RCC 7860 (cell line): Measurements from ENCODE around the gene CRYGB.

Experiments used
- DNase-seq: peaks from one replicate; pipeline ENCODE4 v3.0.0-alpha.2; 2015; ENCODE audit warnings: low spot score
- FAIRE-seq: peaks from 2 replicates; lab custom pipeline; 2012; peaks lifted over from hg19 to GRCh38; lab: Jason Lieb, UNC

CRYGB gene, protein sequence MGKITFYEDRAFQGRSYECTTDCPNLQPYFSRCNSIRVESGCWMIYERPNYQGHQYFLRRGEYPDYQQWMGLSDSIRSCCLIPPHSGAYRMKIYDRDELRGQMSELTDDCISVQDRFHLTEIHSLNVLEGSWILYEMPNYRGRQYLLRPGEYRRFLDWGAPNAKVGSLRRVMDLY

DNA sequence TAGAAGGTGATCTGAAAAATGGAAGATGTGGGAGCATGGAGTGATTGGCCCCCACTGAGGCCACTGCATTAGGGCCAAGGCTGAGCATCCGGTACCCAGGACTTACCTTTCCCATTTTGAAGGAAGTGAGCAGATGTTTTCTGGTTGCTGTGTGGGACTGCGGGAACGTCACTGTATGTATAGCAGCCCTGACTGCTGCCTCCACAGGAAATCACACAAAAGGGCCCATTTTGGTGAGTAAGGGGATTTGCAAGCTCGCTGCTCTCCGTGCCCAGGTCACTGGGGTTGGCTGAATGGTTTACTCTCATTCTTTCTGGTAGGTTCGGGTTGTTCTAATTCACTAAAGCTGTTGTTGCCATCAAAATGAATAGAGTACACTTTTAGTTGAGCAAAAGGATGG is at the start of gene CRYGB:
TSS of gene CRYGB (minus strand) at position 153 of the 400 bp plus-strand sequence. CDS start at position 115, 38 bp downstream.
- DNase-seq (no peak), FAIRE-seq (no peak)

DNA sequence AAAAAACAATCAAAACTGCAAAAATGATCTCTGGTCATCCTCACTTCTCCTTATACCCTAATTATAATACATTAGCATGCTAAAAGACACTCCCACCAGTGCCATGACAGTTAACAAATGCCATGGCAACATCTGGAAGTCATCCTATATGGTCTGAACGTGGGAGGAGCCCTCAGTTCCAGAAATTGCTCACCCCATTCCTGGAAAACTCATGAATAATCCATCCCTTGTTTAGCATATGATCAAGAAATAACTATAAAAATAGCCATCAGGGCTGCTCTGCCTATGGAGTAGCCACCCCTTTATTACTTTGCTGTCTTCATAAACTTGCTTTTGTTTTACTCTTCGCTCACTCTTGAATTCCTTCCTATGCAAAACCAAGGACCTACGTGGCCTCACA is 49.6 kb upstream of the CRYGB start:
- FAIRE-seq (no peak), DNase-seq (no peak)

DNA sequence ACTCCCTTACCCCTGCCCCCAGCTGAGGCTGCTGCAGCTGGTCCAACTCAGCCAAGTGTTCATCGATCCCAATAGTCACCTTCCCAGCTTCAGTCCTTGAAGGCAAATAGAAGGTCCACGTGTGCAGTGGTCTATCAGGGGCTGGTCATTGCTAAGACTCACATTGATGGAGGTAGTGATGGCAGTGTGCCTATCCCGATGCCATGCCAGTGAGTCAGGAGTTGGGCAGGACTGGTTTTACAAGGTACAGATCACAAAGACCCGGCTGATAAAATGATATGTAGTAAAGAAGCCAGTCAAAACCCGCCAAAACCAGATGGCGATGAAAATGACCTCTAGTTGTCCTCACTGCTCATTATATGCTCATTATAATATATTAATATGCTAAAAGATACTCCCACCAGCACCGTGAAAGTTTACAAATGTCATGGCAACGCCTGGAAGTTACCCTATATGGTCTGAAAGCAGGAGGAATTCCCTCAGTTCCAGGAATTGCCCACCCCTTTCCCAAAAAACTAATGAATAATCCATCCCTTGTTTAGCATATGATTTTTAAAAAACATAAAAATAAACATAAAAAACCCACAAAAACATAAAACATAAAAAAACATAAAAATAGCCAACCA is 46.8 kb upstream of the CRYGB start:
- FAIRE-seq (no peak), DNase-seq (no peak)

DNA sequence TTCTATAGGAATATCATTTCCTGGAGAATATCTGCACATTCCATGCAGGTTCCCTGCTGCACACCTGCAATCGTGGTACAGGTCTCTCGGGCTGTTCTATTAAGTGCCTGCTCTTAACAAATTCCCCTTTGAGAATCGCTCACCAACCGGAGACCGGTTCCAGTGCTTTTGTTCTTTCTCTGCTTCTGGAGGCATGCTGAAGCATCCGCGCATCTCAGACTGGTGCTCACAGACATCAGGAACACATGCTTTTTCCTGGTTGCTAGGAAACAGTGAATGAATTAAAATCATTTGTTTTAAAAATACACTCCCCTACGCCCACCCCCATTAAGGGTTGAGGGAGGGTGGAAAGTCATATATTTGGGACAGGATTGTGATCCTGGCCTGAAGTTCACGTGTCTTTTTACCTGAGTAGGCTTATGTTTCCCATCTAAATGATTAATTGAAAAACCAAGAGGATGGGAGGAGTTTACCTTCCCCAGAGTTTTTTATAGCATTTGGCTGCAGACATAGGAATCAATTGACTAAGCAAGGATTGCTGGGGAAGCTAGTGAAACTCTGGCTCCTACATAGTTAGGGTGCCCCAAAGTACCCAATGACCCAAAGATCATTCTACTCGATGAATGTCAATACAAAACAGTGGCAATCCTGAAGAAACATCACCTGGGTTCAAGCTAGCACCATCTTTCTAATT is 44.0 kb upstream of the CRYGB start, which contains the start of gene C2orf80:
TSS of gene C2orf80 (minus strand) at position 221 of the 694 bp plus-strand sequence. CDS start 3,044 bp downstream, outside the sequence.
- FAIRE-seq (no peak), DNase-seq (no peak)

DNA sequence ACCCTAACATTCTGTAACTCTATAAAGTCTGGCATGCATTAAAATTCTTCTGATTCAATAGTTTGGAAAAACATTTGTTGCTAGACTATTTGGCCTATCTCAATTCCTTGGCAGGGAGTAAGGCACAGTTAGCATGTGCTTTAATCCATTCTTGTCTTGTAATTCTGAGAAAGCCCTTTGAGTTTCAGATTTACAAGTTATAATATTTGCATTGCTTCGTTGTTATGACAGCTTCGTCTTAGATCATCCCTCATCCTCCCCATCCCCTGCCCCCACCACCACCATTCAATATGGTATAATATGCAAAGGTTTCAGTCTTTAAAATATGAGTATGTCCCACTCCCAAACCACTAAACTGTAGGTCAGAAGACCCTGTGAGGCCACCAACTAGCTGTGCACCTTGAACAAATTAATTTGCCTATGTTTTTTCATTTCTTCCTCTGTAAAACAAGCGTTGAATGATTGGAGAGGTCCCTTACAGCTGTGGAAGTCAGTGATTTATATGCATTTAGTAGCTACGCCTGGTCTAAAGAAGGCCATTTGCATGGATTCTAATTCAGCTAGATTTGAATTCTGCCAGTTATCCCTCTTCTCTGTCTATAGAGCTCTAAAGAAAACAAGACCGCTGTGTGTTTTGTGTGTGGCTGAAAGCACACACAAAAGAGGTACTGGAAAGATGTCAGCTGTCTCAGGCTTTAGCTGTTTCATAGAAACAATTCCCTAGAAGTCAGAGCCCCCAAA is 43.3 kb upstream of the CRYGB start:
- FAIRE-seq: no peak
- DNase-seq: no peak

DNA sequence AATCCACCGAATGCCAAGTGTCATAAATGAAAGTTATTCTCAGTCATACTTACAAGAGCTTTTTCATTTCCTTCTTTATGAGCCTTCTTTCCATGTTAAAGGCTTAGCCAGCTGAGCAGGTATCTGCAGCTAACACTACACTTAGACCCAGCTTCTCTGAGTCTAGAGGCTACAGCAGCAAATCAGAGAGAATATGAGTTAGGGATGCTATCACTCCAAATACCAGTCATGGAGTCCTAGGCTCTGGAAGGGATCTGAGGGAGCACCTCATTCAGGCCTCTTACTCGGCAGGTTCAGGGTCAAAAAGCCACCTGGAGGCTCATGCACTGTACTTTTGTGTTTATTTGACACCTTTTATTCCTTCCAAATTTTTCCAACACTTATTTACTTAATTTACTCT is 40.9 kb upstream of the CRYGB start:
- FAIRE-seq (no peak), DNase-seq (no peak)

DNA sequence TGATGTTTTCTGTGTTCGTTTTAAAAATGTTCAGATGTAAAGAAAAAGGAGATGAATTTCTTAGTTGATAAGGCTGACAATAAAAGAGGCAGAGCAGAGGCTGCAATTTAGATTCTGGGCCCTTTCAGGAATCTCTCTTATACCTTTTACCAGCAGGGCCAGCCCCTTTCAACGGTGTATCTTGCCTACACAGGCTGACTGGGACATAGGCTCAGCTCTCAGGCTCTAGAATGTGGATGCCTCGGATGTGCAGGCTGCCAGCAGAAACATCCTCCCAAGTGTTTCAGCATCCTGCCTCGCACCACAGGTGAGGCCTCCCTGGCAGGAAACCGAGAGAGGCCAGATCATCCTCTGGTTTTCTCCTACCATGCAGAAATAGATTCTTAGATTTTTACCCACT is 40.5 kb upstream of the CRYGB start:
- DNase-seq: no peak
- FAIRE-seq: no peak

DNA sequence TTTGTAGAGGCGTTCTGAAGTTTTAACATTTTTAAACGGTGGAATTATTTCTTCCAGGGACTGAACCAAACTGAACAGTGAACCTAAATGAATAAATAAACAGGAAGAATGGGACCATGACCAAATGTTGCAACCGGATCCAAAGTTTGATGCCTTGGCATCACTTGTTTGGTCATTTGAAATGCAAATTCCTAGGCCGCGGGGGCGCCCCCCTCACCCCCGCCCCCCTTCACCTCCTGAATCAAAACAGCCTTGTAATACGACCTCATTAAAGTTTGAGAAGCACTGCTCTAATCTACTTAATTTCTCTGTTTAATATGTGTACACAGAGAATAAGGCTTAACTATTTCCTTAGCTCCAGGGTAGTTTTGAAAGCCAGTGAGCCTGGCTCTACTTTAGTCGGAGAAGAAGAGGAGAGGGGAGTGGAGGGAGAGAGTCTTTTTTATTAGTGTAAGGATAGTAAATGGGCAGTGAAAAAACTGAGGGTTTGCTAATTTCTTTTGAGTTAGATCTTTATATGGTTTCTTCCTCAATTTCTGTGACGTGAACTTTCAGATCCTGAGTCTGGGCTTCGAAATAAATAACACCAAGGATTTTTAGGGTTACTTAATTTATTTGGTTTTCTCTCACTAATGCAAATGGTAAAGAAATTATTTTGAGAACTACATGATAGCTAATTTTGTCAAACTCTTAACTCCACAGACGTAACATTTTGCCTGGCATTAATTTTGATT is 38.2 kb upstream of the CRYGB start:
- FAIRE-seq (no peak), DNase-seq (no peak)

DNA sequence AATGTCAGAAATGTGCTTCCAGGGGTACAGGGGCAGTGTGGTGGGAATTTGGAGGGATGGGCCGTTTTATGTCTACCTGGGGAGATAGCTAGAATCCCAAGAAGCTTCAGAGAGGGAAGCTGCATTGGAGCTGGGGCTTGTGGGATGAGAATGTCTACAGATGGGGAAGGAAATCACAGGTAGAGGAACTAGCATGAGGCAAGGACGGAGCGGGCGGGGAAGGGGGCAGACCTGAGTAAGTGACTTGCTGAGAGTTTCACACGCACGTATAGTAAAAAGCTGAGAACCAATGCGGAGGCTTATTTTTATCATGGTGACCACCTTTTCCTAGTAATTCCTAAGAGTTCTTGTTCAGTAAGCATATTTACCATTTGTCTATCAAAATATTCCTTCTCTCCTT is 37.6 kb upstream of the CRYGB start:
- DNase-seq: no peak
- FAIRE-seq: no peak

DNA sequence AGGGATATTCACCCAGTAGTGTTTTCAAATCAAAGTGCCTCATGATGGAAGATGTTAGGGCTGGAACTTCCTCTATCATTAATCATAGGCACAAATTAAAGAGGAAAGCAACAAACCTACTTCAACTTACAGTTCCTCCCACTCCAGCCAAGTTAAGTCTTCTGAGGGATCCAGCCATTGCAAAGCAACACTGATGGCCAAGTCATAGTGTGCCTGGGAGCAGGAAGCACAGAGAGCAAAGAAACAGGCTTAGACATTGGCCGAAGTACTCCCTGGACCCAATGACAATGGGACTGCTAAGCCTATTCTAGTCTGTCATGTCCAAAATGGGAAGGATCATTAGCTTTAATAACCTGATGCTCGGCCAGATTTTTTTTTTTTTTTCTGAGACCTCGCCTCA is 36.9 kb upstream of the CRYGB start:
- DNase-seq (no peak), FAIRE-seq (no peak)

DNA sequence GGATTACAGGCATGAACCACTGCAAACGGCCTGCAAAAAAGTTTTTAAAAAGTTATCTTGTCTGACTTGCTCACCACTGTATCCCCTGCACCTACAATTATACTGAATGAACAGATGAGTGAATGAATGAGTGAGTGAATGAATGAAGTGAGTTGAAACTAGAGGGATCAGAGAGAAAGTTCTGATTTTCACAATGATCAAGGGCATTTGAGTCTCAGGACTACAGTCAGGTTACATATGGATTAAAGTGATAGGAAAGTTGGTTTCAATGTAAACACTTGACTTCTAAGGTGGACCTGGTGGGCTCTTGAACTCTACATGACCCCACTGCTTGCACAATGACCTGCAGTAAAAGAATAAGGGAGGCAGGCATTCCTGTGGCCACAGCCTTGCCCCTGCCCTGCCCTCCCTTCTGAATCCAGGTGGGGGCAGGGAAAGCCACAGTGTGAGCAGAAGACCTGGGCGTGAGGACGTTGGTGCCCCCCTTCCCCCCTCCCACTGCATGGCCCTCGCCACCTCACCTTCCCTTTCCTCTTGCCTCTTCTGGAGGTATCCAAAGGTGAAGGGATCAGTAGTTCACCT is 33.2 kb upstream of the CRYGB start:
- DNase-seq: no peak
- FAIRE-seq: no peak

DNA sequence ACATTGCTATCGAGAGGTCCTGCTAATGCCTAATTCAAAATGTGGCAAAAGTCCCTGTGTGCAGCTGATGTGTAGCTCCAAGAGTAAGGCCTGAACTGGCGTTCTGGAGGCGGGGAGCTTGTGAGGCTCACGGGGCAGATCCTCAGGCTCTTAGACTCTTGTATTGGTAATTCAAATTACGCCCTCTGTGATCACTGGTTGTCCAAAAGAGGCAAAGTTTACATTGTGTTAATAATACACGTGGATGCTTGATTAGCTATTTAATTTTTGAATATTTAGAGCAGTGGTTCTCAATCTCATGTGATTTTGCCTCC is 29.8 kb upstream of the CRYGB start:
- DNase-seq (no peak), FAIRE-seq (no peak)

DNA sequence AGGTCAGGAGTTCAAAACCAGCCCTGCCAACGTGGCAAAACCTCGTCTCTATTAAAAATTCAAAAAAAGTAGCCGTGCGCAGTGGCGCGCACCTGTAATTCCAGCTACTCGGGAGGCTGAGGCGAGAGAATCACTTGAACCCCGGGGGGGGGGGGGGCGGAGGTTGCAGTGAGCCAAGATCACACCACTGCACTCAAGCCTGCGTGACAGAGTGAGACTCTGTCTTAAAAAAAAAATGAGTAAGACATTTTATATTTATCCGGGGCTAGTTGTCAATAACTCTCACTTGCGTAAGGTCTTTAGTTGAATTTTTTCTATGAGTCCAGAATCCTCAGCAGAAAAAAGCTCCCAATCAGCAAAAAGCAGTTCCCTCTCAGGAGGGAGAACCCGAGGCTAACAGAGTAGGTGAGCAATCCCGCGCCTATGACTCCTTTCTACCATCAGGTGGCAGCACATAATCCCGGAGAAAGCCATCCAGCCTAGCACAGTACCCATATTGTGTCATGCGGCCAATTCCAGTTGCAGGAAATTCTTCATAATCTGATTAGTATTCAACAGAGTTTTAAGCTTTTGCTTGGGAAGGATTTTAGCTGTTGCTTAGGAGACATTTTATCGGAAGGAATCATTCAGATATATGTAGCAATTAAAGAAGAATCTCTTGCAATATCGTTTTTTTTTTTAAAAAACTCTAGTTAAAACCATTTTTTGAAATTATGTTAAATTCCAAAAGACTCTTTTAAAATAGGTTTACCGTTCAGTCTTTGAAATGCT is 29.3 kb upstream of the CRYGB start:
- FAIRE-seq: peak; percentile 71
- peak; percentile 65 for DNase-seq

DNA sequence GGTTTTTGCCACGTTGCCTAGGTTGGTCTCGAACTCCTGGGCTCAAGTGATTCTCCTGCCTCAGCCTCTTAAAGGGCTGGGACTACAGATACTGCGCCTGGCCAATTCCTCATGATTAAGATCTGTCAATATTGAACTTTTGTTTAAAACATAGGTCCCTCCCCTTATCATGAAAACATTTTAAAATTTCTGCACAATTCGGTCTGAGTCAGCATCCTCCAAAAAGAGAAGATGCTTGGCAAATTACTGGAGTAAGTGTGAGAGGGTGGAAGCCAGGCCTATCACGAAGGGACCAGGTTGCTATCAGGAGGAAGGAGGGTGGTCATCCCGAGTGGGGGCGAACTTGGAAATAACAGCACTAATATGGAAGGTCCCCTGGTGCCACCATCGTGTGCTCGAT is 28.2 kb upstream of the CRYGB start:
- DNase-seq: no peak
- FAIRE-seq: no peak

DNA sequence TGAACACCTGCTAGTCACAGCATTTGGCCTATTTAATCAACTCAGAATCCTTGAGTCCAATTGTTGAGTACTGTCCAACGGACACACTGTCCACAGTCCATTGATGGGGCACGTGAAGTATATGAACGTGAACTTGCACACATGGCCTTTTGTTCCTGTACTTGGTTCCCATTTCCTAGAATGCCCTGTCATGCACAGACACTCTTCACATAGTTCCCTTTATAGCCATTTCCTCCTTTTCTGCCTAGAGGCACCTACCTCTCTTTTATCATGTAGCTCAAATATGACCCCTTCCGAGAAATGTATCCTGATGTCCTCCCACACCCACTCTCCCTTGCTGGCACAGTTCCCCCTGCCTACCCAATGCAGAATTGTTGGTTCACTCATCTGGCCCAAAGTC is 26.2 kb upstream of the CRYGB start:
- FAIRE-seq (no peak), DNase-seq (no peak)

DNA sequence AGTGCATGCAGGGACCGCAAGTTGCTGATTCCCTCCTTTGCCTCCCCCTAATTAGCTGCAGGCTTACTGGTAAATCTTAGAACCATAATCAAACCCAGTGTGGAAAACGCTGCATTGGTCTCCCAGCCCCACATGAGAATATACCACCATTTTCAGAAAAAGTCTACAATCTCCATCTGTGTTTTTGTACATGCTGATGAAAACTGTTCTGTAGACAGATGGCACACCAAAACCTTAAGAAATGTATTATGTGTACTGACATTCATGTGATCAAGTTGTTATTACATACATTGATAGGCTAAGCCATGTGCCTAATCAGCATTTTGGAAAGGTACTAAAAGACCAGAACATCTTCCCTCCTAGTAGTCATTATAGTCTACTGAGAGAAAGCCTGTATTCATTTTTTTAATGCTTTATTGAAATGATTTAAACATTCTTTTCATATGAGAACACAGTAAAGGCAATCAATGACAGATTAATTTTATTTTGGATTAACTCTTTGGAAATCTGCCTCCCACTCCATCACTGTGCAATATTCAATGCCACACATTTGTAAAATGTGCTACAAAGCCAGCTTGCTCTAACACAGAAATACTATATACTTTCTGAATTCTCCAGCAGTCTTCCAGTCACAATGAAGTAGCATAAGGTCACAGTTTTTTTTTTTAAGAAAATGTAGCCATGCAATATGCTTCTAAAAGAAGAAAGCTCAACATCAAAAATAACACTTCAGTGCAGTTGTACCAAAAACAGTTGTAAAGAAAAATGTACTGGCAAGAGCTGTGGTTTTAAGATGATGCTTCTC is 19.2 kb upstream of the CRYGB start:
- FAIRE-seq (no peak), DNase-seq (no peak)

DNA sequence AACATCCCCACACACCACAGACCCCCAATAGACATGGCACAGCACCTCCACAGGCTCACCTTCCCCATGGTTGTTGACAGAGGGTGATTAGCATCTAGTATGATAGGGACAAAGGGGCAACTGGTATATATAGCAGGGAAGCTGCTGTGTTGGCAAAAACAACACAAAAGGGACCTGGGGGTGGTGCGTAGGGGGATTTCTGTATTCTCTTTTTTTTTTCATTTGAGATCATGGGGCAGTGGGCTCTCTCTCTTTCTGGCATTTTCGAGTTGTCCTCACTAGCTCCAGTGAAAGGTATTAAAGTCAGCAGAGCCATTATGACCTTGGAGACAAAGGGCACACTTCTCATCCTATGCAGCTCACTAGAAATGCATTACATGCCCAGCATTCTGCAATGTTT is 17.5 kb upstream of the CRYGB start, which contains the start of gene CRYGA:
TSS of gene CRYGA (minus strand) at position 101 of the 400 bp plus-strand sequence. CDS start at position 68, 33 bp downstream.
- FAIRE-seq: no peak
- no peak for DNase-seq

DNA sequence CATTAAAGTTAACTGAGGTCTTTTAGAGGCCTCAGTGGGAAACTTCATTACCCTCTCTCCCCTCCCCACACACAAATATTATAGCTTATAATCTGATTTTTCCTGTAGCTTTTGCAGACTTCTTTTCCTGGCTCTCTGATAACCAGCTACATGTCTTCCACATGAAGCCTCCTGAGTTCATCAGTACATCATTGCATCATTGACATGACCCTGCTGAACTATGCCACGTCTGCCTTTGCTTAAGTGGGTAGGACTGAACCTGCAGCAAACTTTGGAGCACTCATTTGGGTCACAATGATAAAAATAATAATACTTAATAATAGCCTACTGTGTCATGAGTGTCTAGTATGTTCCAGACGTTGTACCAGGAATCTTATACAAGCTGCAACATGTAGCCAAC is 10.5 kb upstream of the CRYGB start:
- FAIRE-seq (no peak), DNase-seq (no peak)

DNA sequence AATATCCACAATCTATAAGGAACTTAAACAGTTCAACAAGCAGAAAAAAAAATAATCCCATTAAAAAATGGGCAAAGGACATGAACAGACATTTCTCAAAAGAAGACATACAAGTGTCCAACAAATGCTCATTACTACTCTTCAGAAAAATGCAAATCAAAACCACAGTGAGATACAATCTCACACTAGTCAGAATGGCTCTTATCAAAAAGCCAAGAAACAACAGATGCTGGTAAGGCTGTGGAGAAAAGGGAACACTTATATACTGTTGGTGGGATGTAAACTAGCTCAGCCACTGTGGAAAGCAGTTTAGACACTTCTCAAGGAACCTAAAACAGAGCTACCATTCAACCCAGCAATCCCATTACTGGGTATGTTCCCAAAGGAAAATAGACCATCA is 7.2 kb upstream of the CRYGB start:
- FAIRE-seq (no peak), DNase-seq (no peak)
